GM21390 (cell line): ENCODE measurements around the gene BMP6.

Source experiments
- ATAC-seq: cut with Tn5 transposase; IDR thresholded peaks from one replicate; pipeline ENCODE4 v1.9.1; 2021; ENCODE audit not compliant: unreplicated experiment

The BMP6 gene

DNA sequence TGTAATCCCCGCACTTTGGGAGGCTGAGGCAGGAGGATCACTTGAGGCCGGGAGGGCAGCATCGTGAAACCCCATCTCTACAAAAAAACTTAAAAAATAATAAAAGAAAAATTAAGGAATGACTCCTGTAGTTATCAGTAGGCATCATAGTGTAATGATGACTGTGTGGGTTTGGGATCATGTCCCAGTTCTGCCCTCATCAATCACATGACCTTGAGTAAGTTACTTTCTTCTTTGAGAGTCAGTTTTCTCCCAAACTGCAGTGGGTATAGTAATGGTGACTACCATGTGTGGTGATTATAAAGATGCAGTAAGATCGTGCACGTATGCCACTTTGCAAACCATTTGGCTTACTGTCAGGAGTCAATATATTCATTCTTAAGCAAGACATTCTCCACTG, 95.5 kb downstream of the BMP6 start:
- ATAC-seq, result no peak

DNA sequence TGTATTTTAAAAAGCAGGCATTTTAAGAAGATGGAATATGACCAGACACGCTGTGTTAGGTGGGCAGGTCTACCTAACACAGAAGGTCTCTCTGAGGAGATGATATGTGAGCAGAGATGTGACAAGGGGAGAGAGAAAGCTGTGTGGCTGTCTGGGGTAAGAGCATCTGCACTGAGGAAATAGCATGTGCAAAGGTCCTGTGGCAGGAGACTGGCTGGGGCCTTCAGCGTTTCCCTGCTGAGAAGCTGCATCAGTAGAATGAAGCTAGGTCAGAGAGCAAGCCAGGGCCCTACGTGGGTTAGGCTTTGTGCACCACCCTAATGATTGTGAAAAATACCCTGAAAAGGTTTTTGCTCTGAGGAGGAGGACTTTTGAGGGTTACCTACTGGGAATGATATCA, 97.7 kb downstream of the BMP6 start:
- ATAC-seq, result no peak

DNA sequence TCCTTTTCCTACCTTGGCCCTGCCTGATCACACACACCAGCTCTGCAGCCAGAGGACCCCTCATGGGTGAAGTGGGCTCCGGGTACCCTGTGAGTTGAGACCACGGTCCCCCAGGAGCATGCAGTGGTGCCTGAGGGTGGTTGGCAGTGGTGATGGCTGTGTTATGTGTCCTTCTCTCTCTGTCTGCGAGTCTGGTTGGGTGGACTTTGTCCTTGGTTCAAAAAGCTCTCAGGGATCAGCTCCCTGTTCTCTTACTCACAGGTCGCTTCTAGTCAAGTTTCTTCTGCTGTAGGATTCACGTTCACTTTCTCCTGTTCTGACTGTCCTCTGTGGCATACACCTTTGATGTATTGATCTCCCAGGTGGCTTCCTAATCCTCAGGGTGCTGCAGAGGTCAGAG, 100.1 kb downstream of the BMP6 start:
- ATAC-seq, result no peak

DNA sequence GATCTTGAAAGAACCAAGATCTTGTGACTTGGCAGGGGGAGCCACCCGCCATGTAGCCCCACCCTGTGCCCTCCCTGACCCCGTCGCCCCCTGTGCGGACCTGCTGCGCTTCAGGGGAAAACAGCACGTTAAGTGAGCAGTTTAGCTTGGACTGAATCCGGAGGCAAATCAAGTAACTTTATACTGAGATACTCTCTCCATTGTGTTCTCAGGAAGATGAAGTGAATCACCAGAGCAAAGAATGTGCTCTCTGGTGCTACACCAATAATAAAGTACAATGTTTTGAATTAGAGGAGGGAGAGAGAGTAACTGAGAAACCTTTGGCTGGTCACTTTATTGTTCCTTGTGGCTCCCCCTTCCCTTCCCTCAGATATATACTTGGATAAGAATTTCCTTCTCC, 101.2 kb downstream of the BMP6 start:
- no peak for ATAC-seq

DNA sequence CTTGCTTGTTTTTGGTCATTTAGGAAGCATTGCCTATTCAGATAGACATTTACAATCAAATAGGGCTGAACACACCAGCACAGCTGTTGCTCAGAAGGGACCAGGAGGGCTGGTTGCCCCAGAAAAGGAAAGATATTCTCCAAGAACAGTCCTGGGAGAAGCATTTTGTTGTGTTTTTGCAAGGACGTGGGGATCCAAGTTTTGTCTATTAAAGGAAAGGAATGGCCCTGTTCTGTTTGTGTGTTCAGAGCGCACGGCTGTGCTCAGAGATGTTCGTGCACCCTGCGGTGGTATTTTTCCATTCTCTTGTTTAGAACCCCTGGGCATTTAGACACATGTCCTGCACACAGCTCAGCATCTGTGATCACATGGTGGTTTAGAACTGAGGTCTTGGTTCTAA, 102.2 kb downstream of the BMP6 start:
- ATAC-seq, result no peak

GRCh38 chr6:7832904-7833750, 107.2 kb downstream of the BMP6 start:
- ATAC-seq, result no peak

GRCh38 chr6:7833751-7834070, 107.8 kb downstream of the BMP6 start:
- no peak for ATAC-seq

GRCh38 chr6:7836371-7837026, 110.6 kb downstream of the BMP6 start:
- ATAC-seq, result no peak

DNA sequence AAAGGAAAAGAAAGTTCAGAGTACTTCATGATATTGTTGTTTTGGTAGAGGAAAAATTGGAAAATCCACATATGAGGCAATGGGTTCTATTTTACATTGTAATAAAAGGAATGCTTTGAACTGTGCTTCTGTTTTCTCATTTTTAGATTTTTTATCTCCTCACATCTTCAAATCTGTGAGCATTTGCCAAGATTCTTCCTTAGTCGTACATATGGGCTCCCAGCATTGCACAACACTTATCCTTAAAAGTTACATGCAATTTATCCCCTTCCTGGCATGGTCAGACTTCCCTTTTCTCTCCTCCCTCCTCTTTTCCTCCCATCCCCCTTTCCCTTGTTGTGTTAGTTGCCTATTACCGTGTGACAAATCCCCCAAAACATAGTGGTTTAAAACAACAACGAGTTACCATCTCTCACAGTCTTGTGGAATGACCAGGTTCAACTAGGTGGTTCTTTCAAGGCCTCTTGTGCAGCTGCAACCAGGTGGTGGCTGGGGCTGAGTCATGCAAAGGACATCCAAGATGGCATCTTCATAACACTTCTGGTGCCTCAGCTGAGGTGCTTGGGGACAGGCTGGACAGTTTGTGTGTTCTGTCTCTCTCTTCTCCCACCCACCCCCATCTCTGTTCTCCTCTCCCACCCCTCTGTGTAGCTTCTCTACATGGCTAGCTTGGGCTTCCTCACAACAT, 116.0 kb downstream of the BMP6 start:
- ATAC-seq, result no peak

DNA sequence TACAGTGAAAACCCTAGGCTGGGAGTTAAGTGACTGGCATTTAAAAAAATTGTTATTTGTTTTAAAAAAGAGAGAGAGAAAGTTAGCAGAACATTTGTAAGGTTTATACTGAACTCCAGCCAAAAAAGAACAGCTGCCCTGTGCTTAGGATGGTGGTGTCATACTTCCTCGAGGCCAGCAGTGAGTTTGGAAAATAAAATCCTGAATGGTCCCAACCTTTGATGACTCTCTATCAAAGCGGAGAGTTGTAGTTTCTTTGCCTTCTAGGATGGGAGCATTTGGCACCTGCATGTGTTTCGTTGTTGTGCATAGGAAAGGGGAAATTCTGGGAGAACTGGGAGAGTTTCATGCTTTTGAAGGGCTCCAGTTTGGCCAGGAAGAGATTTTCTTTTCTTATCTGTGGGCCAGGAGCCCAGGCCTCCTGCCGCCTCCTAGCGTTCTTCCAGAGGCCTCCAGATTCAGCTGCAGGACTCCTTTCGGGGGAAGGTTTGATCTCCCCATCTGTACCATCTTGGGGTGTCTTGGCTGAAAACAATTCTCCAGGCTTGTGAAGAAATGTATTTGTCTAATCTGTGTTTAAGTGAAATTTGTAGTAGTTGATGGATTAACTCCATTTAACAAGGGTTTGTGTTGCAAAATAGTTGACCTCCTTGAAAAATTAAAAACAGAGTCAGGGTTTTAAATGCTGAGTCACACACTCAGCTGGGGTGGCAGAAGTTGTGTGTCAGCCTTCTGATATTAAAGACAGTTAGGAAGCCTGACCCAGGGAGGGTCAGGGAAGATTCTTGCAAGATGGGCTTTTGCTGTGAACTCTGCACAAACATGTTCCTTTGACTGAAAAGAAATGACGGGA, 121.3 kb downstream of the BMP6 start:
- ATAC-seq, result no peak

- no peak for ATAC-seq
Observed at GRCh38 chr6:7848229-7848628, 122.3 kb downstream of the BMP6 start.

DNA sequence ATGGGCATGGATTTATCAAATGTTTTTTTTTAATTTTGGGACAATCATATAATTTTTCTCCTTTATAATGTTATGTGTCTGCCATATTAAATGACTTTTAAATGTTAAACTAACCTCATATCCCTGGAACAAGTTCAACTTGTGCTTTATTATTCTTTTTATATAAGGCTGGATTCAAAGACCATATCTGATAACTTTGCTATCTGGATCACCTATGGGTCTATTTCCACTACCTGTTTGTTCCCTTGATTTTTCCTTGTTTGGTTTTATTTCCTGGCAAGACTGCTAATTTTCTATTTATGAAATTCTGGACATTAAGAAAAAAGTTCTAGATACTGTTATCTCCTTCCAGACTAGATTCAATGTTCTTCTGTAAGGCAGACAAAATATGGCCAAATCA, 125.9 kb downstream of the BMP6 start:
- ATAC-seq, result no peak

DNA sequence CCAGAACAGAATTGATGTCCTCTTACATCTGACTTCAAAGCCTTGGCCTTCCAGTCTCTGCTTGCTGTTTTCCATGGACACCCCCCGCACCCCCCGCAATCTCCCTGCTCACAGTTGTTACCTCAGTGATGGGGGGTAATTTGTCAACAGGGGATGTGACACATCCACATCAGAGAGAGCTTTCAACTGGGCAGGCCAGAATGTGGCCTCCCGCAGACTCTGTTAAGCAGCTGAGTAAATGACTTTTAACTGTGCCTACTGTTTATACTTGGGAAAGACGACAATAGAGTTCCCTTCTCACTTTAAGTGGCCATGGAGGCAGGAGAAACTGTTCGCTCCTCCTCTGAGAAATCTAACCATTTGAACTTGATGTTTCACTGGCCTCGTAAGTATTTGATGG, 133.7 kb downstream of the BMP6 start:
- no peak for ATAC-seq

DNA sequence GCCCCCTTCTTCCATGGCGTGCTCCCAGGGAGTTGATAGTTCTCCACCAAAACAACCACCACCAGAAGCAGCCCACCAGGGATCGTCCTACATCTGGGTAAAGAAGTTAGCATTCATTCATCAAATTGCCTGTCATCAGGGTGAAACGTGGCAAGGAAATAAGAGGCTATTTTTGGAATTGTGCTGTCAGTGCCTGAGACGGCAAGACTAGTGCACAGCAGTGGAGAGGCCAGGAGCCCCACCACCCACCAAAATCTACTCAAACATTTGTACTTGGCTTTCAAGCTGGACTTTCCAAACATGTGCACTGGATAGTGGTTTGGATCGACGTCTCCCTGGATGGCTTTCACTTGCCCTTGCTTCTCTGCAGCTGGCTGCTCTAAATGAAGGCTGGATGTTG, 139.9 kb downstream of the BMP6 start:
- no peak for ATAC-seq

DNA sequence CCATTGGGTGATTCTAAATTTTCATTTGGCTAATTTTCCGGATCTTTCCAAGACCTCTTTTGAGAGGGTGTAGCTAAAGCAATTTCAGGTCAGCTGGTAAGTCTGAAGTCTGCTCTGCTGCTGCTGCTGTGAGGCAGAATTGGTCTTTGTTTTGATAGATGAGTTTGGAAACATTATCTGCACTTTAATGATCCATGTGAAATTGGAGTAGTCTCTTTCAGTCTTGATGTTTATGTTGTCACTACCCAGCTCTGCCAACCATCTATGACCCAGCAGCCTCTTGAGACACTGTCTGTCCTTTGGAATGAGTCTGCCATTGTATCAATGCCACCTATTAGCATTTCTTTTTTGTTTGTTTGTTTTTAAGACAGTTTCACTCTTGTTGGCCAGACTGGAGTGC, 140.6 kb downstream of the BMP6 start:
- ATAC-seq, result no peak

DNA sequence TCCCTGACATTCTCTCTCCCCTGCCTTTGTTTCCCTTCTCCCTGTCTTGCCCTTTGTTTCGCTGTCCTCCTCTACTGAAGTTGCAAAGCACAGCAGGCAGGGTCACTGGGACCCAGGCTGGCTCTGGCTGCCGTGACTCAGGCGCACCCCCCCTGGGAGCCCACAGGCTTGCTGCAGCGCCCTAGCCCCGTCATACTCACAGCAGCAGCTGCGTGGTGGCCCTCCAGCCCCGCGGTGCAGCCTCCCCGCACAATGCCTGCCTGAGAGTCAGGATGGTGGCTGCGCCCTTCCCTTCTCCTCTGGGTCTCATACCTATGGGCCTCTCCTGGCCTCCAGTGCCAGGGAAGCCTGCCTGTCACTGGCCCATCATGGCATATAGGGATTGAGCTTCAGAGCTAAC, 143.0 kb downstream of the BMP6 start:
- ATAC-seq, result no peak

DNA sequence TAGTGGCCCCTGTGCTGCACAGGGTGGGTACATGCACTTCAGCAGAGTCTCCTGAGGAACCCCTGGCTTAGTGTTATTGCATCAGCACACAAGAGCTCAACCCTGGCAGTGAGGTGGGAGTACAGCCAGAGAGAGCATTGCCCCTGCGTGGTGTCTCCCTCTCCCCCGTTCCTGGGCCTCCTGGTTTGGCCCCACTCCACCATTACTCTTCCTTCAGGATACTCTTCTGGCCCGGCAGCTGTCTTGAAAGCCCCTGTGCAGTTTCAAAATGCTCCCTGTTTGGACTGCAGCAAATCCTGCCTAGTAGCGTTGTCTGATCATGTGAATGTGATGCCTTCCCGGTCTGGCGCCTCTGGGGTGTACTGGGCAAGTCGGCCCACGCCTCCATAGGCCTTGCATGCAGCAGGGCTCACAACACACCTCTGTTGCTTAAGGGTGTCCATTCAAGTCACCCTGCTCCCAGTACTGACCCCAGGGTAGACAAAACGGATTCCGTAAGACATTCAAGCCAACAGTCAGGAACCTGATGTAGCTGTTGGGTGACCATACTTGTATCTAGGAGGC, 152.6 kb downstream of the BMP6 start:
- no peak for ATAC-seq

GRCh38 chr6:7879043-7879442, 153.1 kb downstream of the BMP6 start:
- ATAC-seq, result no peak

DNA sequence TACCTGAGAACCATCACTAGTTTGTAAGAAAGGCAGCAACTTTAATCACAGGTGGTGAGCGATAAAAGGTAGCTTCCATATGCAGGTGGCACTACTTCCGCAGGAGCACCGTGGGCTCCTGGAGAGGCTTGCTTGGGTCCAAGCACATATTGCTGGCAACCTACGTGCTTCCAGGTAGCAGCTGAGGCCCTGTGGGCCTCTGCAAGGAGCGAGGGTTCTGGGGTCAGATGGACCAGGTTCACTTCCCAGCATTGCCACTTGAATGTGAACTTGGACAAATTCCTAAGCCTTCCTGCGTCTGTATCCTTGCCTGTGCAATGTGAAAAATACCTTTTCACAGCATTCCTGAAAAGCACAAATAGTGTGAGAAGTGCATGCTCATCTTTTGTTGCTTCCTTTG, 153.7 kb downstream of the BMP6 start:
- no peak for ATAC-seq

- no peak for ATAC-seq
Observed at GRCh38 chr6:7879980-7880717, 154.2 kb downstream of the BMP6 start.
